K562 (cell line): Measurements from ENCODE around the gene RTBDN. TPM values are rescaled to one million over a fixed set of nuclear protein-coding genes. Genes with fewer than 3 reads are reported as not detected.

Experiments used
- BCL6 ChIP-seq: fragments of 250-450 bp; sonication (Bioruptor Pico); IDR thresholded peaks from 2 replicates; pipeline ENCODE4 v1.4.0; 2020
- CREBBP ChIP-seq: IDR thresholded peaks from one replicate; pipeline ENCODE4 v1.6.1; 2012; ENCODE audit warnings: low read depth, mild to moderate bottlenecking, control low read depth, inconsistent platforms, low read length
- DNMT1 ChIP-seq: fragments of 450-650 bp; IDR thresholded peaks from 2 replicates; pipeline ENCODE4 v1.6.1; 2016; ENCODE audit warnings: antibody characterized with exemption, mild to moderate bottlenecking
- ELF1 ChIP-seq: fragments of 200-800 bp; sonication (Bioruptor generic); IDR thresholded peaks from 2 replicates; pipeline ENCODE4 v1.6.1; 2016; ENCODE audit warnings: missing genetic modification characterization, missing compliant biosample characterization
- EP300 ChIP-seq: IDR thresholded peaks from 2 replicates; pipeline ENCODE4 v1.6.1; 2012; ENCODE audit warnings: low read length, improper control_type of control experiment
- GATA2 ChIP-seq: sonication (generic); formaldehyde crosslinking; IDR thresholded peaks from 2 replicates; pipeline ENCODE4 v1.4.0; 2020; ENCODE audit warnings: mild to moderate bottlenecking, missing genetic modification reagents
- GATAD2B ChIP-seq: fragments of 450-650 bp; IDR thresholded peaks from 2 replicates; pipeline ENCODE4 v1.6.1; 2017; ENCODE audit warnings: mild to moderate bottlenecking, borderline replicate concordance
- GTF2E2 ChIP-seq: fragments of 200-800 bp; sonication (Bioruptor generic); IDR thresholded peaks from 2 replicates; pipeline ENCODE4 v1.6.1; 2016; ENCODE audit warnings: missing genetic modification characterization, missing compliant biosample characterization
- MECOM ChIP-seq: fragments of 250-450 bp; sonication (Bioruptor Pico); IDR thresholded peaks from 2 replicates; pipeline ENCODE4 v1.8.0; 2022; ENCODE audit warnings: inconsistent platforms
- NBN ChIP-seq: fragments of 450-650 bp; IDR thresholded peaks from 2 replicates; pipeline ENCODE4 v1.6.1; 2016; ENCODE audit warnings: low read depth, mild to moderate bottlenecking
- NRF1 ChIP-seq, 2 experiments: fragments of 450-650 bp; IDR thresholded peaks in 1 of 2; conservative IDR thresholded peaks in 1 of 2; 2 replicates each; pipeline ENCODE4 v1.6.1; 2014; ENCODE audit warnings: mild to moderate bottlenecking in 2 of 2
- PHB ChIP-seq: fragments of 250-450 bp; sonication (Bioruptor Pico); IDR thresholded peaks from 2 replicates; pipeline ENCODE4 v1.5.0; 2021
- SMAD4 ChIP-seq: fragments of 250-450 bp; sonication (Bioruptor Pico); conservative IDR thresholded peaks from 2 replicates; pipeline ENCODE4 v1.8.0; 2021; ENCODE audit warnings: inconsistent platforms, mild to moderate bottlenecking, moderate library complexity
- SRSF3 ChIP-seq: fragments of 200-400 bp; formaldehyde crosslinking; IDR thresholded peaks from 2 replicates; pipeline ENCODE4 v1.6.1; 2016; ENCODE audit warnings: mild to moderate bottlenecking, low read length, moderate library complexity; ENCODE audit not compliant: insufficient read depth
- TEAD1 ChIP-seq, 2 experiments: fragments of 450-650 bp in 1 of 2; sonication (generic) in 1 of 2; formaldehyde crosslinking; IDR thresholded peaks; 2 replicates each; pipeline versions ENCODE4 v1.4.0 to v1.8.0; 2020 to 2022; ENCODE audit warnings: mild to moderate bottlenecking in 2 of 2, missing genetic modification reagents in 1 of 2
- ZNF134 ChIP-seq: fragments of 250-450 bp; sonication (Bioruptor Pico); conservative IDR thresholded peaks from 2 replicates; pipeline ENCODE4 v1.4.0; 2020
- ZNF445 ChIP-seq: fragments of 250-450 bp; sonication (Bioruptor Pico); IDR thresholded peaks from 2 replicates; pipeline ENCODE4 v1.4.0; 2020; ENCODE audit warnings: low read depth, mild to moderate bottlenecking, moderate library complexity
- polyA plus RNA-seq, 8 experiments: library from polyadenylated mRNA; depleted of rRNA in 4 of 8; stranded (reverse) in 5 of 8; unstranded in 3 of 8; fragments of >200 nt; fragmentation: Nextera tagmentation in 2 of 8; fragmentation: Illumina TruSeq in 1 of 8; extraction: Ambion mirVana in 2 of 8; extraction: Trizol in 1 of 8; gene quantifications; 2 replicates each; pipeline versions ENCODE4 v1.2.1 to v1.2.3, GENCODE V29; 2011 to 2014; ENCODE audit warnings: inconsistent platforms in 1 of 8, missing spikeins in 1 of 8
- total RNA-seq, 7 experiments: library from RNA; depleted of rRNA in 6 of 7; stranded (reverse); fragments of >200 nt in 6 of 7; fragmentation: Illumina TruSeq in 2 of 7; extraction: Trizol in 2 of 7; gene quantifications; 2 replicates each; pipeline versions ENCODE4 v1.2.1 to v1.2.3, GENCODE V29; 2011 to 2021; ENCODE audit warnings: low replicate concordance in 1 of 7
- TF ChIP-seq, protein P1 (sequence below): sonication (generic); formaldehyde crosslinking; IDR thresholded peaks from 2 replicates; pipeline ENCODE4 v1.5.0; 2020; ENCODE audit warnings: missing genetic modification reagents
- TF ChIP-seq, protein P2 (sequence below): fragments of 250-450 bp; sonication (Bioruptor Pico); IDR thresholded peaks from 2 replicates; pipeline ENCODE4 v1.8.0; 2021; ENCODE audit warnings: moderate library complexity, mild to moderate bottlenecking, inconsistent platforms
- TF ChIP-seq, protein P3 (sequence below): fragments of 250-450 bp; sonication (Bioruptor Pico); IDR thresholded peaks from 2 replicates; pipeline ENCODE4 v1.5.1; 2021; ENCODE audit warnings: mild to moderate bottlenecking
- TF ChIP-seq, protein P4 (sequence below): fragments of 450-650 bp; IDR thresholded peaks from 2 replicates; pipeline ENCODE4 v1.6.1; 2016; ENCODE audit warnings: borderline replicate concordance
- TF ChIP-seq, protein P5 (sequence below): IDR thresholded peaks from 2 replicates; pipeline ENCODE4 v1.6.1; 2014; ENCODE audit warnings: antibody characterized with exemption

RTBDN gene
- total and polyA plus RNA-seq, 9 of the 15 experiments (the other 6 are each of a cell fraction or from before 2014, with no cell fraction given): 0.20 to 2.3 (median 0.72) TPM; not detected in 1

DNA sequence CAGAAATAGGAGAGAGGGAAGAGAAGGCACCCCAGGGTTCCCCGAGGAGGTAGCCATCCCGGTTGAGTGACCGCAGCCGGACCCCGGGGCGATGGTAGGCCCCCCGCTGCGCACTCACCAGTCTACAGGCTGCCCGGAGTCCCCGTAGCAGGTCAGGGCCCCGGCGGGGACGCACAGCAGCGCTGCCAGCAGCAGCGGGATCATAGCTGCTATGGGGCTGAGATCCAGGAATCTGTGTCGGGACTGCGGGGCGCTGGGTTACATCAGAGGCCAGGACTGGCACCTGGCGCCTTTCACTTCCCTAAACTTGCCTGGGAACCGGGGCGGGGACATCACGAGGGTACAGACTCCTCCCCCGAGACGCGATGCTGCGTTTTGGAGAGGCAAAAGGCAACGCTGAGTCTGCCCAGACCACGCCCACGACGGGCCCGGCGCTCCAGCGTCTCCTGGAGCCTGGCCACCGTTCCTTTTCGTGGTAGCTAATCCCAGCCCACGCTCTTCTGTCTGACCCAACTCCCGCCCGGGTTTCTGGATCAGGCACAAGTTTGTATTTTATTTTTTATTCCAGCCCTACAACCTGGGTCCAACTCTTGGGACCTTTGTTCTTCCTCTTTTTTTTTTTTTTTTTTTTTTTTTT lies 46.9 kb upstream of the RTBDN start, which contains the start of gene DNASE2 (continued):
- TF ChIP-seq BCL6 (CRISPR knock-in tag): no peak
- no peak for TF ChIP-seq DNMT1
- TF ChIP-seq MECOM (CRISPR knock-in tag): no peak
- TF ChIP-seq GATA2 (CRISPR knock-in tag): no peak
- TF ChIP-seq TEAD1 (CRISPR knock-in tag; IDR thresholded peaks at IDR 0.05): peak in 1 of 2 experiments; percentile 77; a peak in 1 of 4 replicates
- no peak for TF ChIP-seq NBN
- TF ChIP-seq CREBBP: no peak
- TF ChIP-seq, protein P1, sequence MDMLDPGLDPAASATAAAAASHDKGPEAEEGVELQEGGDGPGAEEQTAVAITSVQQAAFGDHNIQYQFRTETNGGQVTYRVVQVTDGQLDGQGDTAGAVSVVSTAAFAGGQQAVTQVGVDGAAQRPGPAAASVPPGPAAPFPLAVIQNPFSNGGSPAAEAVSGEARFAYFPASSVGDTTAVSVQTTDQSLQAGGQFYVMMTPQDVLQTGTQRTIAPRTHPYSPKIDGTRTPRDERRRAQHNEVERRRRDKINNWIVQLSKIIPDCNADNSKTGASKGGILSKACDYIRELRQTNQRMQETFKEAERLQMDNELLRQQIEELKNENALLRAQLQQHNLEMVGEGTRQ (CRISPR knock-in tag): peak; percentile 52
- TF ChIP-seq GATAD2B: no peak
- TF ChIP-seq ZNF134 (CRISPR knock-in tag): no peak
- no peak for TF ChIP-seq PHB
- 0 out of 2 replicates have a peak, but pooled peaks have one; percentile 50 for TF ChIP-seq SMAD4 (CRISPR knock-in tag)
- TF ChIP-seq, protein P2, sequence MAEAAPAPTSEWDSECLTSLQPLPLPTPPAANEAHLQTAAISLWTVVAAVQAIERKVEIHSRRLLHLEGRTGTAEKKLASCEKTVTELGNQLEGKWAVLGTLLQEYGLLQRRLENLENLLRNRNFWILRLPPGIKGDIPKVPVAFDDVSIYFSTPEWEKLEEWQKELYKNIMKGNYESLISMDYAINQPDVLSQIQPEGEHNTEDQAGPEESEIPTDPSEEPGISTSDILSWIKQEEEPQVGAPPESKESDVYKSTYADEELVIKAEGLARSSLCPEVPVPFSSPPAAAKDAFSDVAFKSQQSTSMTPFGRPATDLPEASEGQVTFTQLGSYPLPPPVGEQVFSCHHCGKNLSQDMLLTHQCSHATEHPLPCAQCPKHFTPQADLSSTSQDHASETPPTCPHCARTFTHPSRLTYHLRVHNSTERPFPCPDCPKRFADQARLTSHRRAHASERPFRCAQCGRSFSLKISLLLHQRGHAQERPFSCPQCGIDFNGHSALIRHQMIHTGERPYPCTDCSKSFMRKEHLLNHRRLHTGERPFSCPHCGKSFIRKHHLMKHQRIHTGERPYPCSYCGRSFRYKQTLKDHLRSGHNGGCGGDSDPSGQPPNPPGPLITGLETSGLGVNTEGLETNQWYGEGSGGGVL: no peak
- 0 out of 2 replicates have a peak, but pooled peaks have one; percentile 34 for TF ChIP-seq EP300
- TF ChIP-seq, protein P3, sequence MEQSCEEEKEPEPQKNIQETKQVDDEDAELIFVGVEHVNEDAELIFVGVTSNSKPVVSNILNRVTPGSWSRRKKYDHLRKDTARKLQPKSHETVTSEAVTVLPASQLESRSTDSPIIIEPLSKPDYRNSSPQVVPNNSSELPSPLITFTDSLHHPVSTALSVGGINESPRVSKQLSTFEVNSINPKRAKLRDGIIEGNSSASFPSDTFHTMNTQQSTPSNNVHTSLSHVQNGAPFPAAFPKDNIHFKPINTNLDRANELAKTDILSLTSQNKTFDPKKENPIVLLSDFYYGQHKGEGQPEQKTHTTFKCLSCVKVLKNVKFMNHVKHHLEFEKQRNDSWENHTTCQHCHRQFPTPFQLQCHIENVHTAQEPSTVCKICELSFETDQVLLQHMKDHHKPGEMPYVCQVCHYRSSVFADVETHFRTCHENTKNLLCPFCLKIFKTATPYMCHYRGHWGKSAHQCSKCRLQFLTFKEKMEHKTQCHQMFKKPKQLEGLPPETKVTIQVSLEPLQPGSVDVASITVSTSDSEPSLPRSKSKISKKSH: no peak
- TF ChIP-seq, protein P4, sequence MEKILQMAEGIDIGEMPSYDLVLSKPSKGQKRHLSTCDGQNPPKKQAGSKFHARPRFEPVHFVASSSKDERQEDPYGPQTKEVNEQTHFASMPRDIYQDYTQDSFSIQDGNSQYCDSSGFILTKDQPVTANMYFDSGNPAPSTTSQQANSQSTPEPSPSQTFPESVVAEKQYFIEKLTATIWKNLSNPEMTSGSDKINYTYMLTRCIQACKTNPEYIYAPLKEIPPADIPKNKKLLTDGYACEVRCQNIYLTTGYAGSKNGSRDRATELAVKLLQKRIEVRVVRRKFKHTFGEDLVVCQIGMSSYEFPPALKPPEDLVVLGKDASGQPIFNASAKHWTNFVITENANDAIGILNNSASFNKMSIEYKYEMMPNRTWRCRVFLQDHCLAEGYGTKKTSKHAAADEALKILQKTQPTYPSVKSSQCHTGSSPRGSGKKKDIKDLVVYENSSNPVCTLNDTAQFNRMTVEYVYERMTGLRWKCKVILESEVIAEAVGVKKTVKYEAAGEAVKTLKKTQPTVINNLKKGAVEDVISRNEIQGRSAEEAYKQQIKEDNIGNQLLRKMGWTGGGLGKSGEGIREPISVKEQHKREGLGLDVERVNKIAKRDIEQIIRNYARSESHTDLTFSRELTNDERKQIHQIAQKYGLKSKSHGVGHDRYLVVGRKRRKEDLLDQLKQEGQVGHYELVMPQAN: peak; percentile 68; the same call in 1 of the 2 replicates
- TF ChIP-seq GTF2E2 (tag): 0 out of 2 replicates have a peak, but pooled peaks have one; percentile 42
- TF ChIP-seq NRF1 (conservative IDR thresholded peaks at IDR 0.05 in 1 of 2, IDR thresholded peaks at IDR 0.05 in 1 of 2): peak; percentile 84 to 86
- TF ChIP-seq ZNF445 (CRISPR knock-in tag): no peak
- TF ChIP-seq SRSF3: no peak
- no peak; the same call in 1 of the 2 replicates for TF ChIP-seq ELF1 (tag)
- TF ChIP-seq, protein P5, sequence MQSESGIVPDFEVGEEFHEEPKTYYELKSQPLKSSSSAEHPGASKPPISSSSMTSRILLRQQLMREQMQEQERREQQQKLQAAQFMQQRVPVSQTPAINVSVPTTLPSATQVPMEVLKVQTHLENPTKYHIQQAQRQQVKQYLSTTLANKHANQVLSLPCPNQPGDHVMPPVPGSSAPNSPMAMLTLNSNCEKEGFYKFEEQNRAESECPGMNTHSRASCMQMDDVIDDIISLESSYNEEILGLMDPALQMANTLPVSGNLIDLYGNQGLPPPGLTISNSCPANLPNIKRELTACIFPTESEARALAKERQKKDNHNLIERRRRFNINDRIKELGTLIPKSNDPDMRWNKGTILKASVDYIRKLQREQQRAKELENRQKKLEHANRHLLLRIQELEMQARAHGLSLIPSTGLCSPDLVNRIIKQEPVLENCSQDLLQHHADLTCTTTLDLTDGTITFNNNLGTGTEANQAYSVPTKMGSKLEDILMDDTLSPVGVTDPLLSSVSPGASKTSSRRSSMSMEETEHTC: peak; percentile 86
